GM12878 (cell line): ENCODE results near the gene TMEM131L.

Source experiments
- CHD2 ChIP-seq: IDR thresholded peaks from 2 replicates; pipeline ENCODE4 v1.6.1; 2011; ENCODE audit warnings: low read depth, low read length, improper control_type of control experiment, borderline replicate concordance
- CTCF ChIP-seq, 3 experiments: IDR thresholded peaks in 2 of 3; conservative IDR thresholded peaks in 1 of 3; 2 replicates each; pipeline ENCODE4 v1.5.1; 2011; ENCODE audit warnings: low read depth in 3 of 3, low read length in 3 of 3, mild to moderate bottlenecking in 3 of 3, control low read depth in 2 of 3, moderate library complexity in 2 of 3, inconsistent platforms in 1 of 3, mixed read lengths in 1 of 3; ENCODE audit not compliant: control insufficient read depth in 2 of 3, insufficient read depth in 1 of 3; ENCODE audit errors: extremely low read depth in 1 of 3
- ESRRA ChIP-seq: IDR thresholded peaks from 2 replicates; pipeline ENCODE4 v1.6.1; 2012; ENCODE audit warnings: mild to moderate bottlenecking, low read length, improper control_type of control experiment
- JUNB ChIP-seq: IDR thresholded peaks from 2 replicates; pipeline ENCODE4 v1.6.1; 2016; ENCODE audit warnings: antibody characterized with exemption, mild to moderate bottlenecking
- MAX ChIP-seq: IDR thresholded peaks from 2 replicates; pipeline ENCODE4 v1.6.1; 2012; ENCODE audit warnings: low read depth, low read length, improper control_type of control experiment
- RFX5 ChIP-seq: IDR thresholded peaks from 2 replicates; pipeline ENCODE4 v1.6.1; 2011; ENCODE audit warnings: low read depth, low read length, improper control_type of control experiment
- SIX5 ChIP-seq: IDR thresholded peaks from 2 replicates; pipeline ENCODE4 v1.6.1; 2011; ENCODE audit warnings: mild to moderate bottlenecking, low read depth, low read length, moderate library complexity; ENCODE audit not compliant: severe bottlenecking
- TCF12 ChIP-seq: IDR thresholded peaks from 2 replicates; pipeline ENCODE4 v1.6.1; 2011; ENCODE audit warnings: low read depth, mild to moderate bottlenecking, low read length
- TCF3 ChIP-seq: IDR thresholded peaks from 2 replicates; pipeline ENCODE4 v1.6.1; 2012; ENCODE audit warnings: low read depth, mild to moderate bottlenecking, low read length, borderline replicate concordance; ENCODE audit not compliant: insufficient read depth
- USF1 ChIP-seq: IDR thresholded peaks from 2 replicates; pipeline ENCODE4 v1.6.1; 2011; ENCODE audit warnings: borderline replicate concordance, low read depth, mild to moderate bottlenecking, moderate library complexity, mixed read lengths, low read length; ENCODE audit not compliant: insufficient read depth; ENCODE audit errors: extremely low read length
- ZNF274 ChIP-seq: IDR thresholded peaks from one replicate; pipeline ENCODE4 v1.8.0; 2011; ENCODE audit not compliant: insufficient read length, insufficient read depth

GRCh38 chr4:153512162-153512852, 46.1 kb downstream of the TMEM131L start:
- no peak for TF ChIP-seq SIX5
- TF ChIP-seq RFX5 = no peak
- no peak for TF ChIP-seq CTCF (IDR thresholded peaks at IDR 0.05 in 2 of 3, conservative IDR thresholded peaks at IDR 0.05 in 1 of 3; ENCODE audit: control insufficient read depth in 2 of 3, extremely low read depth in 1 of 3, insufficient read depth in 1 of 3, low read depth in 3 of 3, low read length in 3 of 3)
- TF ChIP-seq TCF12 = no peak
- TF ChIP-seq TCF3 = no peak
- no peak for TF ChIP-seq MAX
- no peak for TF ChIP-seq USF1
- no peak for TF ChIP-seq ESRRA
- TF ChIP-seq ZNF274 = no peak
- TF ChIP-seq CHD2 = no peak
- TF ChIP-seq JUNB = no peak
